Neural cell (in vitro differentiated cells): Measurements from ENCODE around the gene ASTN1. TPM values are rescaled to one million over a fixed set of nuclear protein-coding genes. Genes with fewer than 3 reads are reported as not detected.

Experiments
- H2AFZ ChIP-seq: fragments of 200-600, 300-800 bp; sonication (generic), shearing (Covaris generic); 2 replicates; pipeline ENCODE4 v1.6.0; 2014; ENCODE audit warnings: low read depth, mild to moderate bottlenecking, antibody characterized with exemption, low read length, moderate library complexity
- H3F3A ChIP-seq: fragments of 200-600 bp; shearing (Covaris generic); 2 replicates; pipeline ENCODE4 v1.6.1; 2016; ENCODE audit warnings: mild to moderate bottlenecking, moderate library complexity, mixed read lengths, antibody characterized with exemption, low read length; ENCODE audit not compliant: insufficient read depth, poor library complexity, severe bottlenecking
- H3K27ac ChIP-seq: fragments of 200-600, 300-800 bp; sonication (generic), shearing (Covaris generic); 2 replicates; pipeline ENCODE4 v1.5.1; 2014; ENCODE audit warnings: mild to moderate bottlenecking, low read length, moderate library complexity
- H3K27me3 ChIP-seq: fragments of 300-800, 200-600 bp; sonication (generic), shearing (Covaris generic); 2 replicates; pipeline ENCODE4 v1.6.0; 2014; ENCODE audit warnings: mild to moderate bottlenecking, low read depth, low read length, moderate library complexity; ENCODE audit not compliant: insufficient read depth
- H3K36me3 ChIP-seq: fragments of 300-800, 200-600 bp; sonication (generic), shearing (Covaris generic); 2 replicates; pipeline ENCODE4 v1.5.1; 2014; ENCODE audit warnings: mild to moderate bottlenecking, antibody characterized with exemption, low read length, moderate library complexity; ENCODE audit not compliant: insufficient read depth
- H3K4me2 ChIP-seq: fragments of 300-800, 200-600 bp; sonication (generic), shearing (Covaris generic); 2 replicates; pipeline ENCODE4 v1.6.0; 2014; ENCODE audit warnings: mild to moderate bottlenecking, low read length
- H3K4me3 ChIP-seq: fragments of 300-800, 200-600 bp; sonication (generic), shearing (Covaris generic); 2 replicates; pipeline ENCODE4 v1.5.1; 2014; ENCODE audit warnings: mild to moderate bottlenecking, low read length, moderate library complexity
- H3K79me2 ChIP-seq: fragments of 200-600 bp; shearing (Covaris generic); replicated peaks from 2 replicates; pipeline ENCODE4 v1.6.0; 2014; ENCODE audit warnings: mild to moderate bottlenecking, low read length, moderate library complexity; ENCODE audit not compliant: insufficient read depth
- H3K9ac ChIP-seq: fragments of 300-800, 200-600 bp; sonication (generic), shearing (Covaris generic); 2 replicates; pipeline ENCODE4 v1.6.1; 2016; ENCODE audit warnings: mild to moderate bottlenecking, low read length, mixed read lengths
- H3K9me2 ChIP-seq: fragments of 200-600 bp; shearing (Covaris generic); 2 replicates; pipeline ENCODE4 v1.6.1; 2016; ENCODE audit warnings: mild to moderate bottlenecking, low read length, mixed read lengths; ENCODE audit not compliant: insufficient read depth
- H3K9me3 ChIP-seq: fragments of 200-600, 300-800 bp; sonication (generic), shearing (Covaris generic); 2 replicates; pipeline ENCODE4 v1.6.1; 2016; ENCODE audit warnings: mild to moderate bottlenecking, mixed run types, low read length, moderate library complexity, mixed read lengths
- H4K20me1 ChIP-seq: fragments of 200-600 bp; shearing (Covaris generic); 2 replicates; pipeline ENCODE4 v1.6.1; 2016; ENCODE audit warnings: mild to moderate bottlenecking, mixed run types; ENCODE audit not compliant: insufficient read depth
- EP300 ChIP-seq: fragments of 450-650 bp; conservative IDR thresholded peaks from 2 replicates; pipeline ENCODE4 v1.6.1; 2014; ENCODE audit warnings: antibody characterized with exemption, mild to moderate bottlenecking, moderate library complexity; ENCODE audit not compliant: poor library complexity, severe bottlenecking
- EZH2 ChIP-seq: fragments of 200-600, 300-800 bp; shearing (Covaris generic), sonication (generic); IDR thresholded peaks from 2 replicates; pipeline ENCODE4 v1.6.1; 2014; ENCODE audit warnings: antibody characterized with exemption, low read length, borderline replicate concordance, mild to moderate bottlenecking; ENCODE audit not compliant: insufficient read depth, poor library complexity, severe bottlenecking
- MXI1 ChIP-seq: fragments of 450-650 bp; conservative IDR thresholded peaks from 2 replicates; pipeline ENCODE4 v1.6.1; 2014; ENCODE audit warnings: antibody characterized with exemption, mild to moderate bottlenecking; ENCODE audit not compliant: poor library complexity, severe bottlenecking
- POLR2AphosphoS5 ChIP-seq: IDR thresholded peaks from 2 replicates; pipeline ENCODE4 v1.6.1; 2012
- RAD21 ChIP-seq: fragments of 450-650 bp; conservative IDR thresholded peaks from 2 replicates; pipeline ENCODE4 v1.6.1; 2014; ENCODE audit warnings: antibody characterized with exemption, mild to moderate bottlenecking, moderate library complexity
- SMC3 ChIP-seq: fragments of 450-650 bp; conservative IDR thresholded peaks from 2 replicates; pipeline ENCODE4 v1.6.1; 2014; ENCODE audit warnings: antibody characterized with exemption, mild to moderate bottlenecking, moderate library complexity; ENCODE audit not compliant: poor library complexity
- TAF1 ChIP-seq: IDR thresholded peaks from 2 replicates; pipeline ENCODE4 v1.6.1; 2012; ENCODE audit warnings: low read depth
- polyA plus RNA-seq: library from polyadenylated mRNA; depleted of rRNA; stranded (reverse); fragments of >200 nt; gene quantifications from 2 replicates; pipeline ENCODE4 v1.2.3, GENCODE V29; 2014
- TF ChIP-seq, protein P1 (sequence below): IDR thresholded peaks from 2 replicates; pipeline ENCODE4 v1.6.1; 2012; ENCODE audit warnings: borderline replicate concordance
- TF ChIP-seq, protein P2 (sequence below): fragments of 450-650 bp; IDR thresholded peaks from 2 replicates; pipeline ENCODE4 v1.5.1; 2014; ENCODE audit warnings: antibody characterized with exemption, mild to moderate bottlenecking, moderate library complexity; ENCODE audit not compliant: poor library complexity, severe bottlenecking

The ASTN1 gene
- polyA plus RNA-seq, 1 donor from 2014 or later = 33.4 TPM

DNA sequence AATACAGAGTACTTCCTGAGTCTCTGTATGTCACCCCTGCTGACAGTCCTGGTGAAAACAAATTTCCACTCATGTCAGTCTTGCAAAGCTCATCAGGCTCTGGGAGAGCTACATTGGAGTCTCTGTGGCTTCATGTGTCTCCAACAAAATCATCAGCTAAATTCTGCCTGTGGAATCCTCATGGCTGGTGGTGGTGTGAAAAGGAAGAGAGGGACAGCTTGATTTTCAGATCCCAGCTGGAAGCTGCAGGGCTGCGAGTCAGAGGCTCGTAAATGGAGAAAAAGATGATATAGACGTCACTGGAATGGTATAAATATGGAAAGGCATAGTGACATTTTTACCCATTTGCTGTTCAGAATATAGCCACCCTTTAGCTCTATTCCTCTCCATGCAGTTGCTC lies 150.2 kb downstream of the ASTN1 start:
- TF ChIP-seq EP300 = peak; percentile 39
- TF ChIP-seq, protein P1, sequence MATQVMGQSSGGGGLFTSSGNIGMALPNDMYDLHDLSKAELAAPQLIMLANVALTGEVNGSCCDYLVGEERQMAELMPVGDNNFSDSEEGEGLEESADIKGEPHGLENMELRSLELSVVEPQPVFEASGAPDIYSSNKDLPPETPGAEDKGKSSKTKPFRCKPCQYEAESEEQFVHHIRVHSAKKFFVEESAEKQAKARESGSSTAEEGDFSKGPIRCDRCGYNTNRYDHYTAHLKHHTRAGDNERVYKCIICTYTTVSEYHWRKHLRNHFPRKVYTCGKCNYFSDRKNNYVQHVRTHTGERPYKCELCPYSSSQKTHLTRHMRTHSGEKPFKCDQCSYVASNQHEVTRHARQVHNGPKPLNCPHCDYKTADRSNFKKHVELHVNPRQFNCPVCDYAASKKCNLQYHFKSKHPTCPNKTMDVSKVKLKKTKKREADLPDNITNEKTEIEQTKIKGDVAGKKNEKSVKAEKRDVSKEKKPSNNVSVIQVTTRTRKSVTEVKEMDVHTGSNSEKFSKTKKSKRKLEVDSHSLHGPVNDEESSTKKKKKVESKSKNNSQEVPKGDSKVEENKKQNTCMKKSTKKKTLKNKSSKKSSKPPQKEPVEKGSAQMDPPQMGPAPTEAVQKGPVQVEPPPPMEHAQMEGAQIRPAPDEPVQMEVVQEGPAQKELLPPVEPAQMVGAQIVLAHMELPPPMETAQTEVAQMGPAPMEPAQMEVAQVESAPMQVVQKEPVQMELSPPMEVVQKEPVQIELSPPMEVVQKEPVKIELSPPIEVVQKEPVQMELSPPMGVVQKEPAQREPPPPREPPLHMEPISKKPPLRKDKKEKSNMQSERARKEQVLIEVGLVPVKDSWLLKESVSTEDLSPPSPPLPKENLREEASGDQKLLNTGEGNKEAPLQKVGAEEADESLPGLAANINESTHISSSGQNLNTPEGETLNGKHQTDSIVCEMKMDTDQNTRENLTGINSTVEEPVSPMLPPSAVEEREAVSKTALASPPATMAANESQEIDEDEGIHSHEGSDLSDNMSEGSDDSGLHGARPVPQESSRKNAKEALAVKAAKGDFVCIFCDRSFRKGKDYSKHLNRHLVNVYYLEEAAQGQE = no peak
- Histone ChIP-seq H3K27me3 (no peaks in the 10 kb centered on the region), H3K4me2 (no peak overlapping the region), H3K9me2 (no peaks in the 10 kb centered on the region), H4K20me1 (no peaks in the 10 kb centered on the region), H3K4me3 (no peak overlapping the region), H3K9ac (no peak overlapping the region), H3F3A (no peaks in the 10 kb centered on the region), H3K9me3 (no peaks in the 10 kb centered on the region), H2AFZ (no peak overlapping the region), H3K27ac (no peak overlapping the region), H3K79me2 (no peaks in the 10 kb centered on the region), H3K36me3 (peaks cover 6% of the 10 kb centered on the region)

DNA sequence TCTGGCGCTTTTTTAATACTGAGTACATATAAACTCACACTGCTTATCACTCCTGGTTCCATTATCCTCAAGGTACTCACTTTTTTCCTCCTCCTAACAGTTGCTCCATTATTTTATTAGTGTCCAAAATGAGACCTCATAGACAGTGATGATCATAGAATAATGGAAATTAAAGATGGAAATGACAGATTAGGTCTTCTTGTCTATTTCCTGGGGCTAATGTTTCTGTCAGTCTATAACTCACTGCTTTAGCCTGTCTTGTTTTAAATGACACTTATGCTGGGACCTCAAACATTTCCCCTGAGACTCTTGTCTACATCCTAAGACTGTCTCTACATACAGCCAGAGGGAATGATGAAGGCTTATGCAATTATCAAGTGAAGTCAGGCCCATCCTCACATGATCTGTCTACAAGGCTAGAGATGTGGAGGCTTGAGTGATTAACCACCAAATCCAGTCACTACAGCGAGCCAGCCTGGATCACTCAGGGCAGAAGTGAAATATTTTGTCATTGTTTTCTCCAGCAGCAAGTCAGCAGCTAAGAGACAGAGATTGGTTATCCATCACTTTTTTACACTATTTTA lies 152.1 kb downstream of the ASTN1 start:
- Histone ChIP-seq H3K9ac (no peak overlapping the region), H3K27me3 (no peaks in the 10 kb centered on the region), H4K20me1 (no peaks in the 10 kb centered on the region), H3K9me3 (no peaks in the 10 kb centered on the region), H3K27ac (no peak overlapping the region), H2AFZ (no peak overlapping the region), H3K79me2 (no peaks in the 10 kb centered on the region), H3F3A (no peaks in the 10 kb centered on the region), H3K4me2 (no peak overlapping the region), H3K36me3 (peaks cover 13% of the 10 kb centered on the region), H3K9me2 (no peaks in the 10 kb centered on the region), H3K4me3 (no peak overlapping the region)
- no peak for TF ChIP-seq SMC3
- TF ChIP-seq, protein P2, sequence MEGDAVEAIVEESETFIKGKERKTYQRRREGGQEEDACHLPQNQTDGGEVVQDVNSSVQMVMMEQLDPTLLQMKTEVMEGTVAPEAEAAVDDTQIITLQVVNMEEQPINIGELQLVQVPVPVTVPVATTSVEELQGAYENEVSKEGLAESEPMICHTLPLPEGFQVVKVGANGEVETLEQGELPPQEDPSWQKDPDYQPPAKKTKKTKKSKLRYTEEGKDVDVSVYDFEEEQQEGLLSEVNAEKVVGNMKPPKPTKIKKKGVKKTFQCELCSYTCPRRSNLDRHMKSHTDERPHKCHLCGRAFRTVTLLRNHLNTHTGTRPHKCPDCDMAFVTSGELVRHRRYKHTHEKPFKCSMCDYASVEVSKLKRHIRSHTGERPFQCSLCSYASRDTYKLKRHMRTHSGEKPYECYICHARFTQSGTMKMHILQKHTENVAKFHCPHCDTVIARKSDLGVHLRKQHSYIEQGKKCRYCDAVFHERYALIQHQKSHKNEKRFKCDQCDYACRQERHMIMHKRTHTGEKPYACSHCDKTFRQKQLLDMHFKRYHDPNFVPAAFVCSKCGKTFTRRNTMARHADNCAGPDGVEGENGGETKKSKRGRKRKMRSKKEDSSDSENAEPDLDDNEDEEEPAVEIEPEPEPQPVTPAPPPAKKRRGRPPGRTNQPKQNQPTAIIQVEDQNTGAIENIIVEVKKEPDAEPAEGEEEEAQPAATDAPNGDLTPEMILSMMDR = no peak
- TF ChIP-seq, protein P1 = peak; percentile 28
- no peak for TF ChIP-seq RAD21
- peak; percentile 82 for TF ChIP-seq EP300
- no peak for TF ChIP-seq TAF1
- TF ChIP-seq EZH2 = no peak
- no peak for TF ChIP-seq MXI1
- peak; percentile 33 for TF ChIP-seq POLR2AphosphoS5
